A549 (cell line): ENCODE measurements around the gene KHSRP.

Experiments
- CTCF ChIP-seq: fragments of >200 bp; sonication (Bioruptor Twin); formaldehyde crosslinking; IDR thresholded peaks from 3 replicates; pipeline ENCODE4 v1.5.1; 2016
- PBX3 ChIP-seq: IDR thresholded peaks from 2 replicates; pipeline ENCODE4 v1.6.1; 2012

- TF ChIP-seq CTCF (no peak), PBX3 (no peak)
These were observed 34.2 kb upstream of the KHSRP start for GRCh38 chr19:6458695-6459261.
